AG04449 (cell line): ENCODE data around the gene GAA.

Experiments
- CTCF ChIA-PET: fragments of 350-600 bp; formaldehyde crosslinking; extraction: SDS; loops from one replicate; lab custom pipeline; 2021; ENCODE audit warnings: antibody characterized with exemption; lab: Yijun Ruan, JAX
- POLR2A ChIA-PET: fragments of 400-600, 350-600 bp; formaldehyde crosslinking; extraction: SDS; loops from one replicate; lab custom pipeline; 2020; ENCODE audit warnings: antibody characterized with exemption, inconsistent platforms; lab: Yijun Ruan, JAX
- DNase-seq: peaks from one replicate; pipeline ENCODE4 v3.0.0-alpha.2; 2010; ENCODE audit warnings: low read depth, low spot score
- H3K4me3 ChIP-seq: 2 replicates; pipeline ENCODE4 v1.5.1; 2011; ENCODE audit warnings: low read depth, mild to moderate bottlenecking, control low read depth, low read length
- CTCF ChIP-seq: IDR thresholded peaks from one replicate; pipeline ENCODE4 v1.5.1; 2011; ENCODE audit warnings: mild to moderate bottlenecking, moderate library complexity, low read length, control low read depth, inconsistent platforms; ENCODE audit not compliant: insufficient read depth; ENCODE audit errors: missing control alignments

Gene GAA

DNA sequence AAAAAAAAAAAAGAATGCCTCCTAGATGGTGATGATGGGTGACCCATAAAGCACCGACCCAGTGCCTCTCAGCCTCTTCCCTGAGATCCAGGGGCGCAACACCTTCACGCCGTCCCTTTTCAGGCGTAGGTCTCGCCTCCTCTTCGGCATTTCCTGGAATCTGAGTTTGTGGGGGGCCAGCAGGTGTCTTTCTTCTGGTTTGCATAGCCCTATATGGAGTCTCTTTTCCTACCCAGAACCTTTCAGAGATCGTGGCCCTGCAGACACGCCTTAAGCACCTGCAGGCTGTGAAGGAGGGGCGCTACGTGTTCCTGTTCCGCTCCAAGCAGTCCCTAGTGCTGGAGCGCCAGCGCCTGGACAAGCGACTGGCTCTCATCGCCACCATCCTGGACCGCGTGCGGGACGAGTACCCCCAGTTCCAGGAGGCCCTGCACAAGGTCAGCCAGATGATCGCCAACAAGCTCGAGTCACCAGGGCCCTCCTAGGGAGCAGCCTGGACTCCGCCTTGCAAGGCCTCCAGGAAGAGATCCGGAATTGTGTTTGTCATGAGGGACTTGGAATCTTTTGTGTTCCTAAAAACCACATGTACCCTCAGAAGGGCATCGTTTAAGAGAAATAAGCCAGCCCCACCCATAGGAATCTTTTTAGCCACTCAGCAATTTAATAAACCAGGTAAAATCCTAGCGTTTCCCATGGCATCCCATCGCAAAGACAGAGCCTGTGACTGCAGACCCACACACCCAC, 1.9 kb upstream of the GAA start:
- ChIA-PET POLR2A (no interaction called here), CTCF (interaction anchor here (2.8 to 4.6 kb wide), 3 partner anchors 12 to 18 kb away, joined by 61 to 66 read pairs (median 62); no protein-coding TSS in a partner anchor)
- H3K4me3 ChIP-seq = no peak overlapping the region
- TF ChIP-seq CTCF = no peak
- DNase-seq = no peak

DNA sequence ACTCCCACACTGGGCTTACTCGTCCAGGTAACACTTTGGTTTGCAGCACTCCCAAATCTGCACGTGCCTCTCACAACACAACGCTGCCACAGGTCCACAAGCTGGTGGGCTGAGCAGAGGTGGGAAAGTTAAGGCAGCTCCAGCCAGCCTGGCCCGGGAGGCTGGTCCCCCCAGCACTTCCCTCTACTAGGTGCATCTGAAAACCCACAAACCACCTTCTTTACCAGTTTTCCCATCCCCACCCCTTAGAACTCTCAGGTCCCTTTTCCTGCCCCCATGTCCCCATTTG, 1.4 kb upstream of the GAA start:
- no peak for DNase-seq
- POLR2A ChIA-PET = interaction anchor here (0.7 kb wide), 1 partner anchor 164 kb away, joined by 4 read pairs; no protein-coding TSS in a partner anchor
- H3K4me3 ChIP-seq = no peak overlapping the region
- no peak for TF ChIP-seq CTCF
- CTCF ChIA-PET = interaction anchor here (1.0 to 4.6 kb wide), 5 partner anchors 8 to 18 kb away, joined by 3 to 66 read pairs (median 61); no protein-coding TSS in a partner anchor

- DNase-seq = no peak
- CTCF ChIA-PET = interaction anchor here (0.6 to 4.6 kb wide), 63 partner anchors 8 to 1076 kb away, joined by 3 to 66 read pairs (median 4); partner anchors contain the start of gene TBC1D16
These were observed 724 bp downstream of the GAA start for GRCh38 chr17:80101946-80102663.

DNA sequence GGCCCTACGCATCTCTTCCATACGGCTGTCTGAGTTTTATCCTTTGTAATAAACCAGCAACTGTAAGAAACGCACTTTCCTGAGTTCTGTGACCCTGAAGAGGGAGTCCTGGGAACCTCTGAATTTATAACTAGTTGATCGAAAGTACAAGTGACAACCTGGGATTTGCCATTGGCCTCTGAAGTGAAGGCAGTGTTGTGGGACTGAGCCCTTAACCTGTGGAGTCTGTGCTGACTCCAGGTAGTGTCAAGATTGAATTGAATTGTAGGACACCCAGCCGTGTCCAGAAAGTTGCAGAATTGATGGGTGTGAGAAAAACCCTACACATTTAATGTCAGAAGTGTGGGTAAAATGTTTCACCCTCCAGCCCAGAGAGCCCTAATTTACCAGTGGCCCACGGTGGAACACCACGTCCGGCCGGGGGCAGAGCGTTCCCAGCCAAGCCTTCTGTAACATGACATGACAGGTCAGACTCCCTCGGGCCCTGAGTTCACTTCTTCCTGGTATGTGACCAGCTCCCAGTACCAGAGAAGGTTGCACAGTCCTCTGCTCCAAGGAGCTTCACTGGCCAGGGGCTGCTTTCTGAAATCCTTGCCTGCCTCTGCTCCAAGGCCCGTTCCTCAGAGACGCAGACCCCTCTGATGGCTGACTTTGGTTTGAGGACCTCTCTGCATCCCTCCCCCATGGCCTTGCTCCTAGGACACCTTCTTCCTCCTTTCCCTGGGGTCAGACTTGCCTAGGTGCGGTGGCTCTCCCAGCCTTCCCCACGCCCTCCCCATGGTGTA, 1.5 kb downstream of the GAA start:
- POLR2A ChIA-PET = no interaction called here
- CTCF ChIA-PET = interaction anchor here (4.6 kb wide), 1 partner anchor 21 kb away, joined by 66 read pairs; no protein-coding TSS in a partner anchor
- H3K4me3 ChIP-seq = peak overlapping the region; percentile 98

More at GRCh38 chr17:80101946-80102663, 724 bp downstream of the GAA start:
- peak overlapping the region; percentile 98 for H3K4me3 ChIP-seq
- POLR2A ChIA-PET = interaction anchor here (0.7 to 1.8 kb wide), 4 partner anchors 10 to 44 kb away, joined by 3 to 10 read pairs (median 4); no protein-coding TSS in a partner anchor
- no peak for TF ChIP-seq CTCF

DNA sequence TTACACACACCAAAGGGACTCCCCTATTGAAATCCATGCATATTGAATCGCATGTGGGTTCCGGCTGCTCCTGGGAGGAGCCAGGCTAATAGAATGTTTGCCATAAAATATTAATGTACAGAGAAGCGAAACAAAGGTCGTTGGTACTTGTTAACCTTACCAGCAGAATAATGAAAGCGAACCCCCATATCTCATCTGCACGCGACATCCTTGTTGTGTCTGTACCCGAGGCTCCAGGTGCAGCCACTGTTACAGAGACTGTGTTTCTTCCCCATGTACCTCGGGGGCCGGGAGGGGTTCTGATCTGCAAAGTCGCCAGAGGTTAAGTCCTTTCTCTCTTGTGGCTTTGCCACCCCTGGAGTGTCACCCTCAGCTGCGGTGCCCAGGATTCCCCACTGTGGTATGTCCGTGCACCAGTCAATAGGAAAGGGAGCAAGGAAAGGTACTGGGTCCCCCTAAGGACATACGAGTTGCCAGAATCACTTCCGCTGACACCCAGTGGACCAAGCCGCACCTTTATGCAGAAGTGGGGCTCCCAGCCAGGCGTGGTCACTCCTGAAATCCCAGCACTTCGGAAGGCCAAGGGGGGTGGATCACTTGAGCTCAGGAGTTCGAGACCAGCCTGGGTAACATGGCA, 2.2 kb downstream of the GAA start:
- no peak overlapping the region for H3K4me3 ChIP-seq
- CTCF ChIA-PET = interaction anchor here (1.1 kb wide), 1 partner anchor 17 kb away, joined by 3 read pairs; no protein-coding TSS in a partner anchor
- DNase-seq = no peak
- POLR2A ChIA-PET = no interaction called here
- TF ChIP-seq CTCF = no peak

More for the DNA sequence above, 1.5 kb downstream of the GAA start:
- no peak for TF ChIP-seq CTCF
- DNase-seq = no peak
